GM12872 (cell line): ENCODE results near the gene DCP2.

Experiments used
- CTCF ChIP-seq: IDR thresholded peaks from 3 replicates; pipeline ENCODE4 v1.5.1; 2011; ENCODE audit warnings: low read depth, mild to moderate bottlenecking, low read length, moderate library complexity; ENCODE audit not compliant: insufficient read depth

The DCP2 gene

GRCh38 chr5:112958093-112959088, 18.2 kb upstream of the DCP2 start:
- TF ChIP-seq CTCF, result no peak

- no peak for TF ChIP-seq CTCF
Measured at GRCh38 chr5:112960315-112960714, 16.3 kb upstream of the DCP2 start.

DNA sequence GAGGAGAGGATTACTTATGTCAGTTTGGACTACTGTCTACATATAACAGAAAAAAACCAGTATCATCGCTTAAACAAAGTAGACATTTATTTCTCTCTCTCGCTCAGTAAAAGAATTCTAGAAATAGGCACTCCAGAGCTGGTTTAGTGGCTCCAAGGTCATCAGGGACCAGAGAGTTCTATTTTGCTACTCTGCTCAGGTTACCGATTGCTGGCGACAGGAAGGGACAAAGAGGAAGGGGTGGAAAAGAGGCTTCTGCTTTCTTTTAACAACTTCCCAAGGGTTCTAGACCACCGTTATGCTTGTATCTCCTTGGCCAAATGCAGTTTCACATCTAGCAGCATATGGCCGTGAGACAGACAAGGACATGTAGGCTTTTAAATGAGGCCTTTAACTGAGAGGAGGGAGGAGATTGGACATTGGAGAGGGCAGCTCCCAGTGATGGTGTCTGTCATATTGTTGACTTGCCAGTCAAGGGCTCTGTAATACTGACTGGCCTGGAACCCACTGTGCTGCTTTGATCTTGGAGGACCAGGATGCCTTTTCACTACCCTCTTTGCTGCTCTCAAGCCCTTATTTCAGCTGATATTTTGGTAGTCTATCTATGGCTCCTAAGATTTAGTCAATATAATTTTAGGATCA, 15.6 kb upstream of the DCP2 start:
- TF ChIP-seq CTCF, result no peak

DNA sequence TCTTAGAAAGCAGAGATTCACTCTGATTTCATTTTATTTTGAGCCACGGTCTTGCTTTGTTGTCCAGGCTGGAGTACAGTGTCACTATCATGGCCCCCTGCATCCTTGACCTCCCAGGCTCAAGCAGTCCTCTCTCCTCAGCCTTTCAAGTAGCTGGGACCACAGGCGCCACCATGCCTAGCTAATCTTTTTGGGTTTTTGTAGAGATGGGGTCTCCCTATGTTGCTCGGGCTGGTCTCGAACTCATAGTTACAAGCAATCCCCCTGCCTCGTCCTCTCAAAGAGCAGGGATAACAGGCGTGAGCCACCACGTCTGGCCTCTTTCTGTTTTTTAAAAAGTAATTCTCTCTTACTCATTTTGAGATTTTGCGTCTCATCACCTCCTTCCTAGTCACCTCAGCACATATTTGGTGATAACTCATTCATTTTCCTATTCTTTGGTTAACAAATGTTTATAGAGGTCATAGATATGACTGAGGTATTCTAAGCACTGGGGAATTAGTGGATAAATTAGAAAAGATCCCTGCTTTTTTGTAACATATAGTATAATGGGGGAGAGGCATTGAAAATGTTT, 10.8 kb upstream of the DCP2 start:
- no peak for TF ChIP-seq CTCF

DNA sequence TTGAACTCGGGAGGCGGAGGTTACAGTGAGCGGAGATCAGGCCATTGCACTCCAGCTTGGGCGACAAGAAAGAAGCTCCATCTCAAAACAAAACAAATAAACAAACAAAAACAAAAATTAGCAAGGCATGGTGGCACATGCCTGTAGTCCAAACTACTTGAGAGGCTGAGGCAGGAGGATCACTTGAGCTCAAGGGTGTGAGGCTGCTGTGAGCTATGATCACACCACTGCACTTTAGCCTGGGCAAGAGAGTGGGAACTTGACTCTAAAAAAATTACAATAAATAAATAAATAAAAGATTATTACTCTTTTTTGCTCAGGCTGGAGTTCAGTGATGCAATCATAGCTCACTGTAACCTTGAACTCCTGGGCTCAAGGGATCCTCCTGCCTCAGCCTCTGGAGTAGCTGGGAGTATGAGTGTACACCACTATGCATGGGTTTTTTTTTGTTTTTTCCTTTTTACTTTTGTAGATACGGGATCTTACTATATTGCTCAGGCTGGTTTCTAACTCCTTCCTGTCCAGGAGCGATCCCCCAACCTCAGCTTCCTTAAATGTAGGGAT, 9.0 kb upstream of the DCP2 start:
- no peak for TF ChIP-seq CTCF

GRCh38 chr5:112968411-112969106, 8.0 kb upstream of the DCP2 start:
- no peak for TF ChIP-seq CTCF
